AG08396 (cell line): Measurements from ENCODE around the gene DCX.
A peak's percentile ranks its signal among the peaks of the same experiment; 100 is the strongest.

Experiments used
- DNase-seq: peaks from one replicate; pipeline ENCODE4 v3.0.0; 2012; ENCODE audit warnings: low spot score, mixed read lengths

The DCX gene

DNA sequence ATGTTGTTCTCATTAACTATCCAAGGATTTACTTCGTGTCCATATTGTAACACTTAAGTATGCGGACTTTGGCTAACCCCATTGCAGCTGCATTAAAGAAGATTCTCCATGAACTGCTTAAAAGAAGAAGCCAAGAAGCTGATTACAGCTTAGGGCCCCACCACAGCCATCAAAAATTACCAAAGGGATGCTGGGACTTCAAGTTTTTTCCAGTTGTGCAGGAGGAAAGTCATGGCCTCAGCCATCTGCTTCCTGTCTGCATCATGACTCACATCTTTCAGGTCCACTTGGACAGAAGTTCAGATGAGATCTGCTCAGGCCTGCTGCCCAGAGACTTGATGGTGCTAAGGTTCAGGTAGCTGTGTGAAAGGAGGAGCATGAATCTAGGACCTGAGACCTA is 102.9 kb downstream of the DCX start:
- no peak for DNase-seq

GRCh38 chrX:111308039-111308438 is 104.0 kb downstream of the DCX start:
- DNase-seq = no peak

DNA sequence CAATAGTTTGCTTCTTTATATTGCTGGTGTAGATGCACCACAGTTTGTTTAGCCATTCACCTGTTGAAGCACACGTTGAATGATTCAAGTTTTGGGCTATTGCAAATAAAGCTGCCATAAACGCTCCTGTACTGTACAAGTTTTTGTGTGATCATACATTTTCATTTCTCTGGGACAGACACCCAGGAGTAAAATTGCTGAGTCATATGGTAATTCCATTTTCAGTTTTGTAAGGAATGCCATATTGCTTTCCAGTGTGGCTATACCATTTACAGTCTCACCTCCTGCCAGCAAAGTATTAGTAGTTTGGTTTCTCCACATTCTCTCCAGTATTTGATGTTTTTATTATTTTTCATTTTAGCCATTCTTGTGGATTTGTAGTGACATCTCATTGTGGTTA is 109.7 kb downstream of the DCX start:
- DNase-seq = no peak

- DNase-seq = no peak
Measured at GRCh38 chrX:111288841-111289240, 123.2 kb downstream of the DCX start.

DNA sequence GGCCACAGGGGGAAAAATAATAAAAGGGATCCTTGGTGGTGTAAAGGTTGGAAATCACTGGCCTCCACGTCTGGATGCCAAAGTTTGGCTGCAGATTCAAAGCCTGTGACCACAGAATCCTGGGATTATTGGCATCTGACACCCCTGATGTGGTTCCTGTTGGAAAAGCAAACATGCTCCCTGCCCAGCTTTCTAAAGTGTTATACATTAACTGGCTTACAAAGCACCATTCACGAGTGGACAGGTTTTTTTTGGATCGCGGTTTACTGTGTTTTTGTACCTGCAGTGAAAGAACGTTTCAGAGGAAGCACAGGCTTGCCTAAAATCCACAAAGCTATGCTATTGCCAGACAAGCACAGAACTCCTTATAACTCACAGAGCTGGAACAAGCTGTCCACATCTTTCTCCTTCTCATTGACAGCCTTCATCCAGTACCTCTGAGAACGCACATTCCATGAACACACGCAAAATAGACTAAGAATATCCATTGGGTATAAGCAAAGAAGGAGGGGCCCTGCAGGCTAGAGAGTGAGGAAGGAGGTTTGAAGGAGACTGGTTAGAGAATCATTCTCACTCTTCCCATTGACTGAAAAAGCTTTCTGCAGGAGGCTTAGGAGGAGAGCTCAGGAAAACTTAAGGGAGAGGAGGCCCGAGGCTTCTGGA is 127.2 kb downstream of the DCX start:
- no peak for DNase-seq

- DNase-seq = no peak
Measured at GRCh38 chrX:111283446-111283845, 128.5 kb downstream of the DCX start.

GRCh38 chrX:111282991-111283390 is 129.0 kb downstream of the DCX start:
- no peak for DNase-seq

- no peak for DNase-seq
Measured at GRCh38 chrX:111282139-111282538, 129.9 kb downstream of the DCX start.

DNA sequence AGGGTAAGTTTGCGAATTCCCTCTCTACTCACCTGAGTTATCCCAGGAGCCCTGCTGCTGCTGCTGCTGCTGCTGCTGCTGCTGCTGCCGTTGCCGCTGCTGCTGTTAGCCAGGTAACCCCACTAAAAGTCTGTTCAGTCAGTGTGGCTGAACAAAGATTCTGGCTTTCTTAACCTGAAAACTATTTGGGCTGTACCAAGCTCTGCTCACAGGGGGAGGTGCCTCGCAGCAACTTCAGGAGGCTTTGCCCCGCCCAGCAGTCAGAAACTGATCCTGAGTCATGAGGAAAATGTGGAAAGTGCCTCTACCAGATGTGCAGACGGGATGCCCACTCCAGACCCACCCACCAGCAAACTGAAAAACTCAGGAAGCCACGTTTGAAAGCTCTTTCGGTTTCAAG is 141.7 kb downstream of the DCX start, which contains the start of gene CAPN6:
CAPN6 (minus strand) TSS at position 145 of the 400 bp plus-strand sequence. CDS start 6,547 bp downstream, outside the sequence.
- peak; percentile 6 for DNase-seq

DNA sequence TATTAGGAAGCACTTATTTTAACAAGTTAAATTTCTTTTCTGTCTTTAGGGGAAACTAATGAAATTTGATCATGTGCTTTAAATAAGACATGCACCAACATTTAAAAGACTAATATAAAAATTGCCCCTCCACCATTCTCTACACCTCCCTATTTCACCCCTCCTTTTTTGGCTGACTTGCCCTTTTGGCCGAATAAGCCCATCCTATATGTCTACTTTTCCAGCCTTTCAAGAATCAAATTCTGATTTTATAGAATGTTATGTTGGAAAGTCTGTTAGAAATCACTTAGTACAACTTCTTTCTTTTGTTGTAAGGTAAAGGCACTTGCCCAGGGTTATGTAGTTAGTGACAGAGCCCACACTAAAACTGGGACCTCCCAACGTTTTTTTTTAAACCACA is 143.5 kb downstream of the DCX start:
- DNase-seq = no peak

DNA sequence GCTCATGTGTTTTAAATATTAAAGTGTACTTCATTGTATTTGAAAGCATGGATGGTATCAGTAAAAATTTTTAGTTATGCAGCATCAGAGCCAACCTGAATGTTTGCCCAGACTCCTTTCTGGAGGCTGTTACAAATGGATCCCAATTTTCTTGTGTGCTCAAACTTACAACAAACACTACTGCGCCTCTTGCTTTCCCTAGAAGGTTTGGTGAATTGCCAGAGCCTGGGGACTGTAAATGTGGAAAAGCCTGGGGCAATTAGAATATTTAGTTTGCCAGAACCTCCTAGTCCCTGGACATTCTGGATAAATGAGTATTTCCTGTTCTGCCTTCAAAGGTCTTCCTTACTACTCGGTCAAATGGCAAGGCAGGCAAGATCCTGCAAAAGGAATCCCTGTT is 146.5 kb downstream of the DCX start:
- no peak for DNase-seq

DNA sequence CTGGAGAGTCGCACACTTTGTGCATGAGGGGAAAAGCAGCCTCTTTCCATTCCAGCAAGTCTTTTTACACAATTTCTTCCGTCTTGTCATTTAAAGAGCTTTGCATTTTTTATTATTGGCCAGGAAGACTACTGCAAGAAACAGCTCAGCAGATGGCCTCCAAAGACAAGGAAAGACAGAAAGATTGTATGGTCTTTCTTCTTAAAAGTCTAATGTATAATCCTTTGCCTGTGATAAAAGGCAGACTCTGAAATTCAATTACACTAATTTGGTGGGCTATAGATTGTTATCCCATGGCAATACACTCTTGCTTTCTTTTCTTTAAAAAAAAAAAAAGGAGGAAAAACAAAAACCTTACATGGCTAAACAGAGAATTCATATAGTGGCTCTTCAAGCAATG is 147.6 kb downstream of the DCX start:
- no peak for DNase-seq

GRCh38 chrX:111262086-111262485 is 149.9 kb downstream of the DCX start:
- no peak for DNase-seq

GRCh38 chrX:111260451-111260850 is 151.5 kb downstream of the DCX start:
- no peak for DNase-seq

DNA sequence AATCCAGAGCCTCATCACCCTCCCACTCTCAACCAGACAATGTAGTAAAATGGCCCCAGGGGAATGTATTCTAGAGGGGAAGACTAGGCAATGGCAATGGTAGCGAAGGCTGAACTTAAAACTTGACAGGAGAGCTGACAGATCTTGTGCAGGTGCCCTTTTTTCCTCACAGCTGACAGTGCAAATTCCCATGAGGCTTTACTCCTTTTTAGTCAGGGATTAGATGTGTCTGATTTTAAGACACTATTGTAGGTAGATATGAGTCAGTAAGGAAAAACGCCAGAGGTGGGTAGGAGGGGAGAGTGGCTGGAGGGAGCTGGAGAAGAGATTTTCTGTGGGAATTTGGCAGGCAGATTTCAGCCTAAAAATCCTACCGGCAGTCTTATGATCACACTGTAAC is 152.4 kb downstream of the DCX start:
- no peak for DNase-seq

DNA sequence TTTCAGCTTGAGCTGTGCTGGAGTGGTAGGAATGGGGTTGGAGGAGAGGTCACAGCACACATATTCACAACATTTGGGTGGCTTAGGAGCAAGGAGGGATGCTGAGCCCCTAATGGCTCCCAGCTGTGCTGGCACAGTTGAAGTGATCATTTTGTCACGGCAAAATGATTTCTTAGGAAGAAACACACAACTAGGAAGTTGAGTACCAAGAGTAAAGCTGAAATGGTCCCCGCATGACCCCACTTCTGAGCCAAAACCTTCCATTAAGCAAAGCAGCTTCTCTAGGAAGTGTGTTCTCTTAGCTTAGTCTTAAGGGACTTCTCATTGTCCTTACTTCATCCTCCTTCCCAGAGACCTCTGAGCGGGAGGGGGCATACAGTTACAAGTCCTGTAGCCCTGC is 154.3 kb downstream of the DCX start:
- no peak for DNase-seq

DNA sequence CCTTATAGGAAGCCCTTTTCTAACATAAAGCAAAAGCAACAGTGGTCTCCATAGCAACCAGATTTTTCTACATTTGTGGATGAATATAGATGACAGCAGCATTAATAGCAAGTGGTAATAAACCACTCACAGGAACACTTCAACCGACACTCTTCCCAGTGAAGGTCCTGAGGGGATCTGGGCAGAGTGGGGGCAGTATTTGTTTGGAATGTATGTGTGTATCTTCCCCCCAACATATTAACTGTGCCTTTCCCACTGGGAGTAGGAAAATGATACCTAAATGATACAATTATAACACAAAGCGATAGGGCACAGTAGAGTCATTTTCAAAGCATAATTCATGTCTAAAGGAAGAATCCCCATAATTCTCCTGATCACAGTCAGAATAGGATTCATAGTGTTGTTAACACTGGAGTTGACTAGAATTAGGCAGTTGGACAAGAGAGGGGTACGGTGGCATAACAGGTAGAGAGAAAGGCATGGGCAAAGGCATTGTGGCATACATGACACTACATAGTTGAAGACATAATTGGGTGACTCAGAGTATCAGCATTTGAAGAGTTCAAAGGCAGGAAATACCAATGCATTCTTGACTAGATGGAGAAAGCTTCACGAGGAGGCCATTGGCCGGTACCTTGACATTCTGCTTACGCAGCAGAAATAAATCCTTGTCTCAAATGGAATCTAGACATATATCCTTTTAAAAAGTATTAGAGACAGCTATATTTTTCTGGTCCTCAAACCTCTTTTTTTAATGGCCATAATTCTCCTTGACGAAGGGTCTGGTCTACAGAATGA is 156.9 kb downstream of the DCX start:
- no peak for DNase-seq

DNA sequence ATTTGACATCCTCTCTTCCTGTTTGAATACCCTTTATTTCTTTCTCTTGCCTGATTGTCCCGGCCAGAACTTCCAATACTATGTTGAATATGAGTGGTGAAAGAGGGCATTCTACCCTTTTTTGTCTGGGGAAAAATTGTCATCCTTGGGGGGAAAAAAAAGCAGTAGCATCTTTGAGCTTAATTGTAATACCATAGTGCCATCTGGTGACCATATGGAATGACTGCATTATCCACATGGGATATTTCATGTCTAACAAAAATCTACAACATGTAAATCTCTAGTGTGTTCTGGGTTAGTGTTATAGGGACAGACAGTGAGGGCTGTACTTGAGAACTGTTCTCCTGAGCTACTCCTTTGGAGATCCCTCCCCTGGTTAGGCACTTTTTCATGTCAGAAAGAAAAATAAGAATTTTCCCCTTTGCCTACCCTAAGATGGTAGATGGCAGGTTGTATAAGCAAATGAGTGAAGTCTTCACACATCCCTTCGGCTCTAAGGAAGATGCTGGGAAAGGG is 167.7 kb downstream of the DCX start:
- DNase-seq = peak; percentile 10
